Activated naive CD4-positive, alpha-beta T cell treated with anti-CD3 and anti-CD28 coated beads, Interleukin-2, amount 50 U/mL, for 16 hours (primary cell): ENCODE data around the gene RSRC1.
"Not testable (repeated sequence)": the region's sequence is repeated elsewhere in the genome, so short reads cannot be mapped to it uniquely, and the experiment has no call there.

Experiments
- DNase-seq: peaks from one replicate; pipeline ENCODE4 v3.0.0-alpha.2; 2020

RSRC1 gene

GRCh38 chr3:158244274-158244673, 134.4 kb downstream of the RSRC1 start:
- no peak for DNase-seq

- DNase-seq, result no peak
Measured at GRCh38 chr3:158247288-158247687, 137.4 kb downstream of the RSRC1 start.

DNA sequence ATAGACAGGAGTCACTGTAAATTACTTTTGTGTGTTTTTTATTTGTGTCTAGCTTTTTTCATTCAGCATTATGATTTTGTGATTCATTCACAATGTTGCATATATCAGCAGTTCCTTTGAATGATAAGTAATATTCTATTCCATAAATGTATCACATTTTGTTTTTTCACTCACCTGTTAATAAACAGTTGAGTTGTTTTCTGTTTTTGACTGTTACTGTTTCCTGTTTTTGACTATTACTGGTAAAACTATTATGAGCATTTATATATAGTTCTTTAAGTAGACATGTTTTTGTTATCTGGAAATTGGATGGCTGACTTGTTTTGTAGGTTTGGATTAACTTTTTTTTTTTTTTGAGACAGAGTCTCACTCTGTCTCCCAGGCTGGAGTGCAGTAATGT, 138.4 kb downstream of the RSRC1 start:
- no peak for DNase-seq

DNA sequence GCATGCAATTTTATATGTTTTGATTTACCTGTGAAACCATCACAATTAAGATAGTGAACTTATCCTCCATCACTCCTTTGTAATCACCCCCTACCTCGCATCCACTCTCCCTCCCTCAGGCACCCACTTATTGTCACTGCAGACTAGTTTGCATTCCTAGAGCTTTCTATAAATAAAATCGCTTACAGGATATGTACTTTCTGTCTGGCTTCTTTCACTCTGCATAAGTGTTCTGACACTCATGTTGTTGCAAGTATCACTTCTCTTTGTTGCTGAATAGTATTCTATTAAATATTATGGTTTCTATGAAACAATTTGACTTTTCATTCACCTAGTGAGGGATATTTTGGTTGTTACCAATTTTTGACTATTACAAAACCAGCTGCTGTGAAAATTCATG, 139.3 kb downstream of the RSRC1 start:
- no peak for DNase-seq

GRCh38 chr3:158258619-158259018, 148.7 kb downstream of the RSRC1 start:
- DNase-seq, result no peak

GRCh38 chr3:158260392-158260791, 150.5 kb downstream of the RSRC1 start:
- DNase-seq, result no peak

DNA sequence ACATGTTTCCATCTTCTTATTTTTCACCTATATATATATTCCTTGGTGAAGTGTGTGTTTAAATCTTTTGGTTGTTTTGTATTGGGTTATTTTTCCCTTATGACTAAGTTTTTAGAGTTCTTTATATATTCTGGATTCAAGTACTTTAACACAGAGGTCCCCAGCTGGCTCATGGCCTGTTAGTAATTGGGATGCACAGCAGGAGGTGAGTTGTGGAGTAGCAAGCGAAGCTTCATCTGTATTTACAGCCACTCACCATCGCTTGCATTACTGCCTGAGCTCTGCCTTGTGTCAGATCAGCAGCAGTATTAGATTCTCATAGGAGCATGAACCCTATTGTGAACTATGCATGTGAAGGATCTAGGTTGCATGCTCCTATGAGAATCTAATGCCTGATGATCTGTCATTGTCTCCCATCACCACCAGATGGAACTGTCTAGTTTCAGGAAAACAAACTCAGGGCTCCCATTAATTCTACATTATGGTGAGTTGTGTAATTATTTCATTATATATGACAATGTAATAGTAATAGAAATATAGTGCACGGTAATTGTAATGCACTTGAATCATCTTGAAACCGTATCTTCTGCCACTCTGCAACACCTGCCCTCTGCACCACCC, 151.6 kb downstream of the RSRC1 start:
- DNase-seq, result no peak

DNA sequence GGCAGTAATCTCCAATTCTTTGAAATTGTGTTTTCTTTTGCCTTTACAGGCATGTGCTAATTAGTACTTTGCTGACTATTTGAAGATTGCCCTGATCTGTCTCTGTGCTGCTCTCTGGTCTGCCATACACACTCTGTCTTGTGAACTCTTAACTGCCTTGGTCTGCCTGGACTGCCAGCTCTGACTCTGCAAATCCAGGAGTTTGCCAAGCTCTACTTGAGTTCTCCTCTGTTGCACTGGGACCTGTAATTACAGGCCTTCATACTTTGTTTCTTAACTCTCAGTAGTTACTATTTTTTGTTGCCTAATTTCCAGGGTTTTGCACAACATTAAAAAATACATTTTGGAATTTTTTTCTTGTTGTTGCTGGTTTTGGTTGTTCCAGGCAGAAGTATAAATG, 155.0 kb downstream of the RSRC1 start:
- no peak for DNase-seq

DNA sequence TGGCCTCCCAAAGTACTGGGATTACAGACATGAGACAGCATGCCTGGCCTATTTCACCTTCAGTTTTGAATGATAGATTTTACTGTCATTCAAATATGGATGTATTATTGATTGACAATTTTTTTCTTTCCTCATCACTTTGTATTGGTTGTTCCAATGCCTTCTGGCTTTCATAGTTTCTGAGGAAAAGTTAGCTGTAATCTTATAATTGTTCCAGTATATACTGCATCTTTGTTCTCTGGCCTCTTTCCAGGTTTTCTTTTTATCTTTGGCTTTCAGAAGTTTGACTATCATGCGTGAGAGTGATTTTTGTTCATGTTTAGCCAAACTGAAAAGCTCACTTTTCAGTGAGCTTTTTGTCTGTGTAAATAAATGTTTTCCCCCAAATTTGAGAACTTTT, 157.1 kb downstream of the RSRC1 start:
- DNase-seq, result no peak

GRCh38 chr3:158269942-158270341, 160.1 kb downstream of the RSRC1 start:
- DNase-seq, result no peak

GRCh38 chr3:158272081-158272480, 162.2 kb downstream of the RSRC1 start:
- DNase-seq, result no peak

DNA sequence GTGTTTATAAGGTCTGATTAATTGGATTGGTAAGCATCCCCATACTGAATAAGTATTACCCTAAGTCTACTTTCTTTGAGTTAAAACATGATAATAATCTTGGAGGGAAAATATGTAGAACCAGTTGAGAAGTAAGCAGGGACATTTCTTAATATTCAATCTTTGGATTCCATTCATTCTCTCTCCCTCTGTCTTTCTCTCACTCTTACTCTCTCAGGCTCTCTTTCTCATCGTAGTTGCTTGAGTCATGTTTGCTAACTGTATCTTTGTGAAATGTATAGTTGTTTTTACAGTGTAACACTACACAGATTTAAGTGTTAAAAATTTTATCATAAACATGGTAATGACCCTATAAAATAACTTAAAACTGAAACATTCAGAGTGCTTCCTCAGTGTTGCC, 163.8 kb downstream of the RSRC1 start:
- DNase-seq, result no peak

DNA sequence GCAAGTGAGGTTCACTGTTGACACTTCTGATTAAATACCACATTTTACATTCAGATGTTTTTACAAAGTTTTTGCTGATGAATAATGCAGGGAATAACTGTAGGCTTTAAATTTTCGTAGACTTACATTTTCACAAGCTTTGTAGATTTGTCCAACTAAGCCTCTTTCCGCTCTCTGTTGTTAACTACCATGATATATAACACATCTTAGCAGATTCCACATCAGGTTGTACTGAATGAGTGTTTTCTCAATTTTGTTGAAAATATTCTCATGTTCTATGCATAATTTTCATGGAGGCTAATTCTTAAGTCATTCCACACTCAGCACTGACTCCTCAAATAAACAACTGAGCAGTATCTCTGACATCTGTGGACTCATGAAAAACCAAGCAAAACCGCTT, 168.3 kb downstream of the RSRC1 start:
- no peak for DNase-seq

- no peak for DNase-seq
Measured at GRCh38 chr3:158279609-158280008, 169.7 kb downstream of the RSRC1 start.

GRCh38 chr3:158295771-158296170, 185.9 kb downstream of the RSRC1 start:
- DNase-seq, result no peak

DNA sequence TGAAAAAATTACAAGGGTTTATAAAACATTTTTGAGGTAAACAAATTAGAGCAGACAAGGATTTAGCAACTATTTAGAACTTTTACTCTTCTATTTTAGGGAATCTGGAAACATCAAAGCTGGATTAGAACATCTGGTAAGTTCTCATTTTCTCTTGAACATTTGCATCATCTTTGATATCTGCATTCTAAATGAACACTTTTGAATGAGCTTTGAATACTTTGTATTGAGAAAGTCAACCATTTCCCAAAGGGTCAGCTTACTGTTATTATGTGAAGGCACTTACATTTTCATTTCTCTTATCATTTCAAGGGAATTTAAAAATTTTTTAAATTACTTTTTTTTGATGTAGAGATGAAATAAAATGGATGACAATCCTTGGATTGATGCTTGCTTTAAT, 188.1 kb downstream of the RSRC1 start:
- no peak for DNase-seq

- DNase-seq, result no peak
Measured at GRCh38 chr3:158308236-158308928, 198.5 kb downstream of the RSRC1 start.

DNA sequence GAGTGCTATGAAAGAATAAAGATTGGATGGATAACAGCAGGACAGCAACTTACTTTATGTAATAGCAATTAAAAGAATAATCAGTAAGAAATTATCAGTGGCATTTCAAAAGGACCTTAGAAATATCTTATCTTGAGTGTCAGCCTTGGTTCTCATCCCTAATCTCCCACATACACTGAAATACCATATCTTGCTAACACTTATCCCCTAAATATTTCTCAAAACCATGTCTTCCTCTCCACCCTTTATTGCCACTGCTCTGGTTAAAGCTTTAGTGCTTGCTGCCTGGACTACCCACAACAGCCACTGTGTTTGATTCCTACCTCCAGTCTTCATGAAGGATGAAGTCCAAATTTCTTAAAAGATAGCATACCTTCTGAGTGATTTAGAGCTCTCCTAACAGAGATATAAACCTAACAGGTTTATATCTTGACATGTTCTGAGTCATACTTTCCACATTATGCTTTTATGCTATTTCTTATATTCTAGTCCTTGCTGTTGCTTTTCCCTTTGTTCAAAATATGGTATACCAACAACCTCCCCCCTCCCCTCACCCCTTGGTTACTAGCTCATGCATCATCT, 202.8 kb downstream of the RSRC1 start:
- DNase-seq, result no peak

GRCh38 chr3:158313338-158313927, 203.5 kb downstream of the RSRC1 start:
- no peak for DNase-seq

DNA sequence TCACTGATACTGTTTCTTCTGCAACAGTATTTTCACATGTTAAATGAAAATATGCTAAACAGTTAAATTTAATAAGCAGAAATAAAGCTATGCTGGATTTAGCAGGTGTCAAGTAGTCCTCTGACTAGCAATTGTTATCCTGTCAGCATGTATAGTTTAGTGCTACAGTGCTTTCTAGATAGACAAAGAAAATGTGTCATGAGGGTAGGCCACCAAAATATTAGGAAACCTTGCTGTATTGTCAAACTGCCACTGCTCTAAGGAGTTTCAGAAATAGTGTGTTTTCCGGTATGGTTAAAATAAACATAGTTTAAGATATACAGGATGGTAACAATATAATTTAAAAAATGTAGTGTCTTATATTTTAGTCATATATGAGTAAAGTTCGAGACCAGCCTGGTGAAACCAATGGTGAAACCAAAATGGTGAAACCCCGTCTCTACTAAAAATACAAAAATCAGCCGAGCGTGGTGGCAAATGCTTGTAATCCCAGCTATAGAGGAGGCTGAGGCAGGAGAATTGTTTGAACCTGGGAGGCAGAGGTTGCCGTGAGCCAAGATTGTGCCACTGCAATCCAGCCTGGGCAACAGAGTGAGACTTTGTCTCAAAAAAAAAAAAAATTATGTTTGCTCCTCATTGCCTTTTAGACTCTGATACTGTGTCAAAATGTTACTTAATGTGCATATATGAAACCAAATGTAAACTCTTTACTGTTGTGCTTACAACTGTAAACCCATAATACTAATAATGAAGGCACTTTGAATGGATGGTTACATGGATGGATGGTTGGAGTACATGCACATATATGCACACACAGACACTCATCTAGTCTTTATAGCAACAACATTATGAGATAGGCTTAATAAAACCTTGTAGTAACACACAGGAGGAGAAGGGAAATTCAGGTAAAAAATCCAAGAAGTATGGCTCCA, 204.8 kb downstream of the RSRC1 start:
- no peak for DNase-seq

DNA sequence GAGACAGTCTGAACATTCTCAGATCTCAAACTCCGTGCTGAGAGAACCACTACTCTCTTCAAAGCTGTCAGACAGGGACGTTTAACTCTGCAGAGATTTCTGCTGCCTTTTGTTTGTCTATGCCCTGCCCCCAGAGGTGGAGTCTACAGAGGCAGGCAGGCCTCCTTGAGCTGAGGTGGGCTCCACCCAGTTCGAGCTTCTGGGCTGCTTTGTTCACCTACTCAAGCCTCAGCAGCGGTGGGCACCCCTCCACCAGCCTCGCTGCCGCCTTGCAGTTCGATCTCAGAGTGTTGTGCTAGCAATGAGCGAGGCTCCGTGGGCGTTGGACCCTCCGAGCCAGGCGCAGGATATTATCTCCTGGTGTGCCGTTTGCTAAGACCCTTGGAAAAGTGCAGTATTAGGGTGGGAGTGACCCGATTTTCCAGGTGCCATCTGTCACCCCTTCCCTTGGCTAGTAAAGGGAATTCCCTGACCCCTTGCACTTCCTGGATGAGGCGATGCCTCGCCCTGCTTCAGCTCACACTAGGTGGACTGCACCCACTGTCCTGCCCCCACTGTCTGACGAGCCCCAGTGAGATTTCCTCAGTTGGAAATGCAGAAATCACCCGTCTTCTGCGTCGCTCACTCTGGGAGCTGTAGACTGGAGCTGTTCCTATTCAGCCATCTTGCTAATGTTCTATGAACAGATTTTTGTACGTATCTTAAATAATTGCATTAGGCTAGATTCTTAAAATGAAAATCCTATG, 220.0 kb downstream of the RSRC1 start:
- not testable (repeated sequence) for DNase-seq

GRCh38 chr3:158330870-158331269, 221.0 kb downstream of the RSRC1 start:
- DNase-seq, result no peak
